Left lung (tissue), 10 donors: ENCODE measurements around the gene CLASP1. TPM values are rescaled to one million over a fixed set of nuclear protein-coding genes. Genes with fewer than 3 reads are reported as not detected.

ENCODE experiments used
- ATAC-seq: fragments of 200-7000 bp; cut with Tn5 transposase; one replicate; pipeline ENCODE4 v1.9.1; 2020; ENCODE audit warnings: moderate library complexity
- DNase-seq, 4 donors: peaks; one replicate each; pipeline ENCODE4 v3.0.0-alpha.2; 2013 to 2020
- H3K27ac ChIP-seq, 2 donors: fragments of 200-600 bp; sonication (generic) in 1 of 2; one replicate each; pipeline versions ENCODE4 v1.5.0 to v1.8.0; 2020 to 2021
- H3K27me3 ChIP-seq, 2 donors: fragments of 200-600 bp; sonication (generic) in 1 of 2; one replicate each; pipeline versions ENCODE4 v1.5.0 to v1.8.0; 2020 to 2021
- H3K36me3 ChIP-seq, 2 donors: fragments of 200-600 bp; sonication (generic) in 1 of 2; one replicate each; pipeline versions ENCODE4 v1.5.0 to v1.8.0; 2020 to 2021
- H3K4me1 ChIP-seq, 2 donors: fragments of 200-600 bp; one replicate each; pipeline ENCODE4 v1.8.0; 2021
- H3K4me3 ChIP-seq, 2 donors: fragments of 200-600 bp; sonication (generic) in 1 of 2; one replicate each; pipeline versions ENCODE4 v1.5.0 to v1.8.0; 2020 to 2021; ENCODE audit warnings: mild to moderate bottlenecking in 1 of 2
- H3K9me3 ChIP-seq, 2 donors: fragments of 200-600 bp; sonication (generic) in 1 of 2; one replicate each; pipeline versions ENCODE4 v1.5.0 to v1.8.0; 2020 to 2021
- CTCF ChIP-seq, 2 donors: fragments of 200-600 bp; sonication (generic) in 1 of 2; IDR thresholded peaks; one replicate each; pipeline versions ENCODE4 v1.5.0 to v1.8.0; 2021; ENCODE audit warnings: antibody characterized with exemption in 2 of 2
- intact Hi-C, 2 donors: fragments of 100-400 bp; cut with DNase I; formaldehyde crosslinking; loops; one replicate each; pipeline versions ENCODE4 v1.11.2 to v1.14.2; 2022
- polyA plus RNA-seq, 6 donors: library from polyadenylated mRNA; unstranded; fragments of 120-200 nt; gene quantifications; one replicate each; pipeline ENCODE4 v1.2.1, GENCODE V29; 2013; ENCODE audit not compliant: insufficient read length in 6 of 6
- total RNA-seq, 2 donors: library from RNA; stranded (reverse); fragmentation: NEBNext Ultra II Directional; extraction: Animal tissue kit (Norgen Biotek cat#: 25700); gene quantifications; one replicate each; pipeline ENCODE4 v1.2.1, GENCODE V29; 2021
- donor health status: DM: no; HTN: yes; CAD: no.
- donor health status: DM: no; HTN: no; CAD: no.

CLASP1 gene
- total and polyA plus RNA-seq, 8 donors = 42.9 to 52.1 (median 48.7) TPM

- no peaks in the 10 kb centered on the region for H3K9me3 ChIP-seq
- no peak for DNase-seq
- H3K4me3 ChIP-seq = no peak overlapping the region
- H3K4me1 ChIP-seq = peaks cover 5 to 32% of the 10 kb centered on the region in 2 donors
- intact Hi-C loops = no loop called here
- H3K27ac ChIP-seq = no peak overlapping the region
- no peak for ATAC-seq
- no peaks in the 10 kb centered on the region for H3K27me3 ChIP-seq
- no peak for TF ChIP-seq CTCF (IDR thresholded peaks at IDR 0.05)
- no peaks in the 10 kb centered on the region for H3K36me3 ChIP-seq
Measured at GRCh38 chr2:121536850-121537557, 112.3 kb downstream of the CLASP1 start.

GRCh38 chr2:121536347-121536746 lies 112.9 kb downstream of the CLASP1 start:
- Histone ChIP-seq H3K4me3 (no peak overlapping the region), H3K36me3 (no peaks in the 10 kb centered on the region), H3K4me1 (peaks cover 5 to 39% of the 10 kb centered on the region in 2 donors), H3K27me3 (no peaks in the 10 kb centered on the region), H3K27ac (no peak overlapping the region), H3K9me3 (no peaks in the 10 kb centered on the region)
- TF ChIP-seq CTCF (IDR thresholded peaks at IDR 0.05) = no peak
- ATAC-seq = no peak
- no peak for DNase-seq
- intact Hi-C loops = no loop called here

- H3K4me1 ChIP-seq = peaks cover 5 to 37% of the 10 kb centered on the region in 2 donors
- H3K4me3 ChIP-seq = no peak overlapping the region
- ATAC-seq (no peak), DNase-seq (no peak)
- intact Hi-C loops = no loop called here
- no peaks in the 10 kb centered on the region for H3K36me3 ChIP-seq
- no peaks in the 10 kb centered on the region for H3K27me3 ChIP-seq
- H3K27ac ChIP-seq = no peak overlapping the region
- no peak for TF ChIP-seq CTCF (IDR thresholded peaks at IDR 0.05)
- H3K9me3 ChIP-seq = no peaks in the 10 kb centered on the region
Measured at GRCh38 chr2:121534007-121534406, 115.3 kb downstream of the CLASP1 start.

- peaks cover 5 to 47% of the 10 kb centered on the region in 2 donors for H3K4me1 ChIP-seq
Measured at GRCh38 chr2:121532894-121533293, 116.4 kb downstream of the CLASP1 start.

More at GRCh38 chr2:121532894-121533293, 116.4 kb downstream of the CLASP1 start:
- Histone ChIP-seq H3K9me3 (no peaks in the 10 kb centered on the region), H3K36me3 (no peaks in the 10 kb centered on the region), H3K27ac (peak overlapping the region in 1 of 2 donors; percentile 100), H3K4me3 (no peak overlapping the region), H3K27me3 (no peaks in the 10 kb centered on the region)
- no peak for ATAC-seq
- no peak for TF ChIP-seq CTCF (IDR thresholded peaks at IDR 0.05)
- DNase-seq = no peak
- intact Hi-C loops = no loop called here
